Kidney glomerular epithelial cell (primary cell): ENCODE measurements around the gene FFAR3.

Source experiments
- DNase-seq: peaks from one replicate; lab custom pipeline; 2025; lab: John Stamatoyannopoulos, UW

Gene FFAR3, protein sequence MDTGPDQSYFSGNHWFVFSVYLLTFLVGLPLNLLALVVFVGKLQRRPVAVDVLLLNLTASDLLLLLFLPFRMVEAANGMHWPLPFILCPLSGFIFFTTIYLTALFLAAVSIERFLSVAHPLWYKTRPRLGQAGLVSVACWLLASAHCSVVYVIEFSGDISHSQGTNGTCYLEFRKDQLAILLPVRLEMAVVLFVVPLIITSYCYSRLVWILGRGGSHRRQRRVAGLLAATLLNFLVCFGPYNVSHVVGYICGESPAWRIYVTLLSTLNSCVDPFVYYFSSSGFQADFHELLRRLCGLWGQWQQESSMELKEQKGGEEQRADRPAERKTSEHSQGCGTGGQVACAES

DNA sequence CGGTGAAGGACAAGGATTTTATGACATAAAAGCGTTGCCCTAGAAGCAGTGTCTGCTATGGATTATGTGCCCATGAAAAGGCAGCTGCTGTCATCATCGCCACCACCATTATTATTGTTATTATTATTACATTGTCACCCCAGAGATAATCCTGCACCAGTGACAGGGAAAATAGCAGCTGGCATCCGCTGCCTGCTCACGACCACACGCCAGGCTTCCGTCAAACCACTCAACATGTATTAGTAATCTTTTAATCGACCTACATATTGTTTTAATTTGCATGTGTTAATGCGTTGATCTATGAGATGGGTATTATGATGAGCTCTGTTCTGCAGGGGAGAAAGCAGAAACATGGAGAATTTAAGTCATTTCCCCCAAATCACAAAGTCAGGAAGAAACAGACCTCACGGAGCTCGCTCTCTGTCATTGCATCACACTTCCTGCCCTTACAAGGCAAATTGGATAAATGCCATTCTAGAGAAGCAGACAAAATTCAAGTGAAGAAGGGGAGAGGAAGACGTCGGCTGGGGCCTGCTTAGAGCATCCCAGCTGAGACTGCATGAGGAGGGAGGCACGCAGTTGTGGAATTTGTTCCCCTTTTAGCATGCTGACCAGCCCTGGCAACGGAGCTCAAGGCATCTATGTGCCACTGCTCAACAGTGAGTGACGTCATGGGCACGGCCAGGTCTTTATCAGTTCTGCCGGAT lies at the start of gene FFAR3:
Gene FFAR3 (plus strand): TSS at position 594 of the 707 bp plus-strand sequence. CDS start 431 bp downstream, outside the sequence.
- no peak for DNase-seq

DNA sequence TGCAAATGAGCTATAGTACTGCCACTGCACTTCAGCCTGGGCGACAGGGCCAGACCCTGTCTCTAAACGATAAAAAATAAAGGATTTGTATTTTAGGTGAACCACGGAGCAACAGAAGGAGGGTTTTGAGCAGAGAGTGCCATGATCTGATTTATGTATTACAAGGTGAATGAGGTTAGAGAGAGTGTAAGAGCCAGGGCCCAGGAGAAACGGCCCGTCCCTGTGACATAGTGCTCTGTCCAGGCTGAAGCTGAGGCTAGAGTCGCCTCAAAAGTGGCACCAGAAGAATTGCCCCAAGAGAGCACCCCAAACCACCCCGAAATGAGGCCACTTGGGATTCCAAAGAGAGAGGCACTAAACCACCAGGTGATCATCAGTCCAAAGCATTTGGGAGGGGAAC lies 49.4 kb upstream of the FFAR3 start:
- no peak for DNase-seq

DNA sequence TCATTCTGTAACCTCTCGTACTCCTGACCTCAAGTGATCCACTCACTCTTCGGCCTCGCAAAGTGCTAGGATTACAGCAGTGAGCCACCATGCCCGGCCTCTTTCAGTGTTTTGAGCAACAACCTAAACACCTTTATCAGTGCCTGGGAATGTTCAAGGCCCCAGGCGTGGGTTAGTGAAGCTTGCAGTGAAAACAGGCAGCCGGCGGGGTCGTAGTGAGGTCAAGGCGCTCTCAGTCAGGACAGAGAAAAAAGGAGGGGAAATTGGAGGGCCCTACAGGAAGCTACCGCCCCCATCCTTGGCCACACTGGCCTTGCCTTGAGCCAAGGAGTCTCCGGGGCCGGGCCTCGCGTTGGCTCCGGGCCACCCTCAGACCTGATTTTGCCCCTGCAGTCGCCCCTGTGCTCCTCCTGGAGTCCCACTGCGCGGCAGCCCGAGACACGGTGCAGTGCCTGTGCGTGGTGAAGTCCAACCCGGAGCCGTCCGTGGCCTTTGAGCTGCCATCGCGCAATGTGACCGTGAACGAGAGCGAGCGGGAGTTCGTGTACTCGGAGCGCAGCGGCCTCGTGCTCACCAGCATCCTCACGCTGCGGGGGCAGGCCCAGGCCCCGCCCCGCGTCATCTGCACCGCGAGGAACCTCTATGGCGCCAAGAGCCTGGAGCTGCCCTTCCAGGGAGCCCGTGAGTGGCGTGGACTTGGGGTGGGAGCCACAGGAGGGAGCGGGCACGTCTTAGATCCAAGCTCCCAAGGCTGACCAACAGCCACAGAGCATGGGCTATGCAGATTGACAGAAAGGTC lies 48.6 kb upstream of the FFAR3 start:
- peak; percentile 76 for DNase-seq

DNA sequence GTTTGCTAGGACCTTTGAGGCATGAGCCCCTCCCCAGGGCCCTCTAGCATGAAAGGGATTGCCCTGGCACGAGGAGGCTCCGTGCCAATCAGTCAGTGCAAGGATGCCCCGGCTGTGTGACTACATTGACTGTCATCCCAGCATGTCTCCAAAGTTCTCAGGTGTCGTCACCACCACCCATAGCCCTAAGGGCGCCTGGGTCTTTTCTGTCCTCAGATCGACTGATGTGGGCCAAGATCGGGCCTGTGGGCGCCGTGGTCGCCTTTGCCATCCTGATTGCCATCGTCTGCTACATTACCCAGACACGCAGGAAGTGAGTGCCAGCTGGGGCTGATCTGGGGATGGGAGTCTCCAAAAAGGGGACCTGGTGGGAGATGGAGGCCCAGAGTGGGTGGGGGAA lies 47.9 kb upstream of the FFAR3 start:
- no peak for DNase-seq

DNA sequence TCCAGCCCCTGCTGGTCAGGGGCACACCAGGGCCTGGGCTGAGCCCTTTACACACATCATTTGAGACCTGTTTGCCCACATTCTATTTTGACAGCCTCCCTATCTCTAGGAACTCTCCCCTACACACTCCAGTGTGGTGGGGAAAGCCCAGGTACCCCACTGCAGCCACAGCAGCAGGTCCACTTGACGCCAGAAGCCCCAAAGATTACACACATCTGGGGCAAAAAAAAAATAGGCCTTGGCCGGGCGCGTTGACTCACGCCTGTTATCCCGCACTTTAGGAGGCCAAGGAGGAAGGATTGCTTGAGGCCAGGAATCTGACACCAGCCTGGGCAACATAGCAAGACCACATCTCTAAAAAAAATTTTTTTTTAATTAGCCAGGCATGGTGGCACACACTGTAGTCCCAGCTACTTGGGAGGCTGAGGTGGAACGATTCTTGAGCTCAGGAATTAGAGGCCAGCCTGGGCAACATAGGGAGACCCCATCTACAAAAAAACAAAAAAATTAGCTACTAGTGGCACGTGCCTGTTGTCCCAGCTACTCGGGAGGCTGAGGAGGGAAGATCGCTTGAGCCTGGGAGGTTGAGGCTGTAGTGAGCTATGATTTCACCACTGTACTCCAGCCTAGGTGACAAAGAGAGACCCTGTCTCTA lies 47.3 kb upstream of the FFAR3 start:
- no peak for DNase-seq

DNA sequence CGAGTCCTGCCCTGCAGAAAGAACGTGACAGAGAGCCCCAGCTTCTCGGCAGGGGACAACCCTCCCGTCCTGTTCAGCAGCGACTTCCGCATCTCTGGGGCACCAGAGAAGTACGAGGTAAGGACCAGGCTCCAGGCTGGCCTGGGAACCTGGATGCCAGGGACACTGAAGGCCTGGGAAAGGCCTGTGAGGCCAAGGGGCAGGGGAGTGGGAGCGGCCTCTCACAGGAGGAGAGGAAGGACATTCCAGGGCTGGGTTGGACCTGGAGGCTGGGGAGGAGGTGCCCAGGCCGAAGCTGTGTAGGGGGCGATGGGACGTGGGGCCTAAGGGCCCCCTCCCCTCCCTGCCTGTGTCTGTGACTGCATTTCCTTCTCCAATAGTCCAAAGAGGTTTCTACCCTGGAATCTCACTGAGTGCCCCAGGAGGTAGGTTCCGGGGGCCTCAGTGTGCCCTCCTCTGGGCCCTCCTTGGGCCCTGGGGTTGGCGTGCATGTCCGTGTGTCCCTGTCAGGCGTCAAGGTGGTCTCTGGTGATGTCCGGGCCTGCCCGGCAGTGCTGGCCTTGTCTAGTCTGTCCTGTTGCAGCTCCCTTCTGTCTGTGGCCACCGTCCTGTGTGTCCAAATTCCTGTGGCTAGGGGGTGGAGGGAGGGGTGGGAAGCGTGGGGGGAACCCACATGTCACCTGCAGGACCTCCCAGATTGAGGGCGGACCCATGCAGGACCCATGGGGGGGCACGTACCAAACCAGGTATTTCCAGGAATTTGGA lies 46.2 kb upstream of the FFAR3 start:
- DNase-seq: no peak

DNA sequence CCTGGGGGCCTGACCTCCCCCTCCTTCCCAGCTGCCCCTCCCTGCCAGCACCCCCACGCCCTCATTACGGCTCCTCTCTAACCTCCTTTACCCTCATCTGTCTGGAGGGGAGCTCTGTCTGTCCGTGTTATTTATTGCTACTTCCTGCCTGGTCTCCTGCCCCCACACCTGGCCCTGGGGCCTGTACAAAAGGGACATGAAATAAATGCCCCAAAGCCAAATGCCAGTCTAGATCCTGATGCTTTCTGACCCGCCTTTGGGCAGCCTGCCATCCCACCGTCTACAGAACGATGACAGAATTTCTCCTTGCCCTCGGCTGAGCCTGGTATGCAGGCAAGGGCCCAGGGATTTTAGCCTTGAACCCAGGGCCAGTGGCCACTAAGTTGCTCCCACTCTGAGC lies 44.7 kb upstream of the FFAR3 start:
- no peak for DNase-seq

DNA sequence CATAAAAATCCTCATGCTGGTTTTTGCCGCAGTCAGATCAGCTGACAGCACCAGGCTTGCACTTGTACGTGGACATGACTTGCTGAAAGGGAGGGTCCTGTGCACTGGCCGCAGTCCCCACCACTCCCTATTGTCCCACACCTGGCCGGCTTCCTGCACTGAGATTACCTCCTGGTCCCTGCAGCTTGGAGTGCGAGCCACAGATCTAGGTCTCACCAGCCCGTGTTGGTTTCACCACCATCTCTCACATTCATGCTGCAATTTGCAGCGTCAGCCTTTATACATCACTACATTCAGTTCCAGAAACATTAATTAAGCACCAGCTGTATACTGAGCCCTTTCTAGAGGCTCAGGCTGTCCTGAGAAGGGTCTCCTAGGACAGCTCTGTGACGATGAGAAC lies 44.2 kb upstream of the FFAR3 start:
- DNase-seq: no peak

DNA sequence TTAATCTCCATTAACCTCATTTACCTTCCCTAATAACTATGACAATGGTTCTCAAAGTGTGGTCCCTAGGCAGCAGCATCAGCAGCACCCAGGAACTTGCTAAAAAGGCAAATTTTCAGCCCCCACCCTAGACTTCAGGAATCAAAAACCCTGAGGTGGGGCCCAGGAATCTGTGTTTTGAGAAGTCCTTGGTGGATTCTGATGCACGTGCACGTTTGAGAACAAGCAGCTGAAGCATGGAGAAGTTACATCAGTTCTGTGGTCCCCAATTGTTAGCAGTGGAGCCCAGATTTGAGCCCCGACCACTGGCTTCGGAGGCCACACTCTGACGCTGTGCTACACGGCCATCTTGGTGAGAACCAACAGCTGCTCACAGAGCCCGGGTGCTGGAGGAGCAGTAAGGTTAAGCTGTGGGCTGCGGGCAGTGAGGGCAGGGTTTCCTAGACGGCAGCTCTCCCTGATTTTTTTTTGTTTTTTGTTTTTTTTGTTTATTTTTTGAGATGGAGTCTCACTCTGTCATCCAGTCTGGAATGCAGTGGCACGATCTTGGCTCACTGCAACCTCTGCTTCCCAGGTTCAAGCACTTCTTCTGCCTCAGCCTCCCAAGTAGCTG lies 43.3 kb upstream of the FFAR3 start:
- DNase-seq: no peak

DNA sequence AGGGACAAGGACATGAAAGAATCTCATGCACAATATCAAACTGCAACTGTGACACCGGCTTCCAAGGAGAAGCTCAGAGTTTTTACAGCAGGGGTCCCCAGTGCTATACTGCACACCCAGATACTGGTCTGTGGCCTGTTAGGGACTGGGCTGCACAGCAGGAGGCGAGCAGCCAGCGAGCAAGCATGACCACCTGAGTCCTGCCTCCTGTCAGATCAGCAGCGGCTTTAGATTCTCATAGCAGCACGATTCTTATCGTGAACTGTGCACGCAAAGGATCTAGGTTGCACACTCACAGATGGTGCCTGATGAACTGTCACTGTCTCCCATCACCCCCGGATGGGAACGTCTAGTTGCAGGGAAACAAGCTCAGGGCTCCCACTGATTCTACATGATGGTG lies 42.4 kb upstream of the FFAR3 start:
- no peak for DNase-seq

DNA sequence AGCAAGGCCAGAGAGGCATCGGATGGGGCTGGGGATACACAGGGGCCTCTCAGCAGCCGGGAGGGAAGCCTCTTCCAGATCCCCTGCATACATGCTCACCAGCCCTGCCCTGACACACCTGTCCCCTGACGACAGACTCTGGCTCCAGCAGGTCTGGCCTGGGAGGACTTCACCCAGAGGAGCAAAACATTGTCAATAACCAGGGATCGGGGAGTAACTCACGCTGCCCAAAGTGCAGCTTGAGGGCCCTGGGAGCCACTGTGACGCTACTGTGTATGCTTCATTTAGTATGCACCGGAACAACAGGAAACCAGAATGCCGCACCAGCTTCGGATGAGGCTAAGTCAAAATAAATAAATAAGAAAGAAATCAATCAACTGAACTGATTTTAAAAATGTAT lies 41.7 kb upstream of the FFAR3 start:
- DNase-seq: no peak

DNA sequence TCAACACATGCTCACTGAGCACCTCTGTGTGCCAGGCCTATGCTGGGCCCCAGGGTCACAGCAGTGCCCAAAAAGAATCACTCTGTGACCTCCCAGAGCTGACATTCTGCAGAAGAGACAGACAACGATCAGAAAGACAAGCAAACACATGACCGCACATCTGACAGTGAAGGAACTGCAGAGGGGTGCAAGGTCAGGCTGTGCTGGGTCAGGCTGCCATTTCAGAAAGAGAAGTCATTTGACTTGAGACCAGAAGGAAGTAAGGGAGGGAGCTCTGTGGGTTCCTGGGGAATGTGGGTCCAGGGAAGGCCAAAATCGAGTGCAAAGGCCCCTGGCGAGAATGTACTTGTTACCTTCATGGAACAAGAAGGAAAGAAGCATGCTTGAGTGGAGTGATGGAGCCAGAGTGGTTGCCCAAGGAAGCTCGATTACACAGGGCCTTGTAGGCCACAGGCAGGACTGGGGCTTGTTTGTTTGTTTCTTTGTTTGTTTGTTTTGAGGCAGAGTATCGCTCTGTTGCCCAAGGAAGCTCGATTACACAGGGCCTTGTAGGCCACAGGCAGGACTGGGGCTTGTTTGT lies 40.7 kb upstream of the FFAR3 start:
- DNase-seq: no peak

DNA sequence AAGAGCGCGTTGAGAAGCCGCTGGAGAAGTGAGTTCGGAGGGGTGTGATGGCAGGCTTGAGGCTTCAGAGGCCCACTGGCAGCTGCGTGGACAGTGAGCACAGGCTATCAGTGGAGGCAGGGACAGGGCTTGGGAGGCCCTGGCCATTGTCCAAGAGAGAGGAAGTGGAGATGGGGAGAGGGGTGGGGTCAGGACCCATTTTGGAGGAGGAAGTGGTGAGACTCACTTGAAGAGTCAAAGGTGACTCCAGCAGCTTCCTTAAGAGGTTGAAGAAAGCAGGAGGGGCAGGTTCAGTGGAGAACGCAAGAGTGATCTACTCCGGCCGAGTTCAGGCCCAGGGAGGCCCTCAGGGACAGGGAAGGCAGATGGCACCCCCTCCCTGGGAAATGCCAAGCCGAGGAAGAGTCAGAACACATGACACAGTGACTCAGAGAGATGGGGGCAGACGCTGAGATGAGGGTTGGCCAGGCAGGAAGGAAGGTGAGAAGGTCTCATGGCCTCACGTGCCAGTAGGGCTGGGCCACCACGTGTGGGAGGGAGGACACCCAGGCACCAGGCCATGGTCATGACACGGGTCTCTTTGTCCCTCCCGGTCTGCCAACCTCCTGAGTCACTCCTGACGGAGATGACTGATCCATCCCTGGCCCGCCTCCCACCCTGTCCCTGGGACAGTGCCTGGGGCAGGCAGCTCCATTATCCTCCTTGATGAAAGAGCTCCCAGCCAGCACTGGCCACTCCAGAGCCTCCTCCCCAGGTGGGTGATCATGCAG lies 39.4 kb upstream of the FFAR3 start:
- peak; percentile 72 for DNase-seq

DNA sequence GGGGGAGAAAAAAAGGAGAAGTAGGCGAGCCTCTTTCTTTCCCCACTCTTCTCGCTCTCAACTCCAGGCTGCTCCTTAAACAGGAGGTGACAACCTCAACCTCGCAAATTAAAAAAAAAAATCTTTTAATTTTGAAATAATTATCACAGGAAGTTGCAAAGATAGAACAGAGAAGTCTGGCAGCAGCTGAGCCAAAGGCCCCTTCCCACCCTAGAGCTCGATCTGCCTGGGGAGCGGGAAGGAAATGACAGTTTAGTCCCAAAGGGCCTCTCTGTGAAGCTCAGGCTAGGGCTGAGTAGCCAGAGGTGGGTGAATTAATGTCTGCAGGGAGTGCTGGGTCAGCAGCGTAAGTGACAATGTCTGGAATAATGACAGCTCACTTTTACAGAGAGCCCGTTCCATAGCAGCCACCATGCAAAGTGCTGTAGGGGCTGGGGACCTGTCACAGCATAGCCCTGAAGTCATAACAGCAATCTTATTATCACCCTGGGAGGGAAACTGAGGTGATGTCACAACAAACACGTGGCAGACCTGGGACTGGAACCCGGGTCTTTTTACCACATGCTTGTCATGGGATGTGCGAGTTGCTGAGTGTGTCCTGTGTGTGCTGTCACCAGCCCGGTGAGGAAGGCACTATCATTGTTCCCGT lies 38.1 kb upstream of the FFAR3 start:
- DNase-seq: no peak

DNA sequence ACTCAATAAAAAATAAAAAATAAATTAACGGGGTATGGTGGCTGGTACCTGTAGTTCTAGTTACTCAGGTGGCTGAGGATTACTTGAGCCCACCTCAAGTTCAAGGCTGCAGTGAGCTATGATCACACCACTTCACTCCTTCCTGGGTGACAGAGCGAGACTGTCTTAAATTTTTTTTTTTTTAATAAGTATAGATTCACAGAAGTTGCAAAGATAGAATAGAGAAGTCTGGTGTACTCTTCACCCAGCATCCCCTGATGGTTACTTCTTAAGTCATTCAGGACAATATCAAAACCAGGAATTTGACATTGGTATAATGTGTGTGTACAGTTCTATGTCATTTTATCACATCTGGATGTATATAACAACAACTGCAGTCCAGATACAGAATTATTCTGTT lies 37.0 kb upstream of the FFAR3 start:
- no peak for DNase-seq

DNA sequence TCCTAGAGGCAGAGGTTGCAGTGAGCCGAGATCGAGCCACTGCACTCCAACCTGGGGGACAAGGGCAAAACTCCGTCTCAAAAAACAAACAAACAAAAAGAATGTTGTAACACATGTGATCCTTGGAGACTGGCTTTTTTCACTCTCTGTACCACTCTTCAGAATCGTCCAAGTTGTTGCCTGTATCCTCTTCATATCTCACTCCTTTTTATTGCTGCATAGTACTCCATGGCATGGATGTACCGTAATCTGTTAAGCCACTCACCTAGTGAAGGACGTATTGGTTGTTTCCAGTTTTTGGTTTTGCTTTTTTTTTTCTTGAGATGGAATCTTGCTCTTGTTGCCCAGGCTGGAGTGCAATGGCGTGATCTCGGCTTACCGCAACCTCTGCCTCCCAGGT lies 36.2 kb upstream of the FFAR3 start:
- DNase-seq: no peak

DNA sequence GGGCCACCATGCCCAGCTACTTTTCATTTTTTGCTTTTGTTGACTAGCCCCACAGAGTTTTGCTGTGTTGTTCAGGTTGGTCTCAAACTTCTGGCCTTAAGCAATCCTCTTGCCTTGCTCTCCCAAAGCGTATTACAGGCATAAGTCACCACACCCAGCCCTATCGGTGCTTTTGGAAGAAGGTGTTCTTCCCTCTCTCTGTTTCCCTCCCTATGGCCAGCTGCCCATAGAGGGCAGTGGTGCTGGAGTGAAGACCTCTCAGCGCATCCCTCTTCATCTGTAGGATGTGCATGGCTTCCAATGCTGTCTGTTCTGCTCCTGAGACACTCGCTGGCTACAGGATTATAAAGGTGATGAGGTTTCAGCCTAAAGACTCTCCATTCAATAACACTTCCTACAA lies 30.6 kb upstream of the FFAR3 start:
- no peak for DNase-seq

DNA sequence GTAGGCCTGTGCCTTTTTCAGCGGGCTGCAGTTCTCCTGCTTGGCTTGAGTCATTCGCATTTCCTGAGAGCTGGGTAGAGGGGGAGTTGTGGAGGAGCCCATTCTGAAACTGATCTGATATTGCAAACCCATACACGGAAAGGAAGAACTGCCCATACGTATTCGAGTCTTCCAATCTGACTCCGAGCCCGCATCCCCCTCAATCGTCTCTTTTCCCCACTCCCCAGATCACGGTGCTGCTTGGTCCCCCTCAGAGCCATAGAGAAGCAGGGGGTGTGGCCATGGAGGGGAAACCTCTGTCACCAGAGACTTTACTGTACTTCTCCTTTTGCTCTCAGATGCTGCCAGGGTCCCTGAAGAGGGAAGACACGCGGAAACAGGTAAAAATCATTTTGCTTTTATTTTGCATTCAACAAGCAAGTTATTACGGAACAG lies 29.4 kb upstream of the FFAR3 start, which contains the start of gene CD22:
Gene CD22 (plus strand): TSS at position 337 of the 435 bp plus-strand sequence. CDS start 2,854 bp downstream, outside the sequence.
- no peak for DNase-seq

DNA sequence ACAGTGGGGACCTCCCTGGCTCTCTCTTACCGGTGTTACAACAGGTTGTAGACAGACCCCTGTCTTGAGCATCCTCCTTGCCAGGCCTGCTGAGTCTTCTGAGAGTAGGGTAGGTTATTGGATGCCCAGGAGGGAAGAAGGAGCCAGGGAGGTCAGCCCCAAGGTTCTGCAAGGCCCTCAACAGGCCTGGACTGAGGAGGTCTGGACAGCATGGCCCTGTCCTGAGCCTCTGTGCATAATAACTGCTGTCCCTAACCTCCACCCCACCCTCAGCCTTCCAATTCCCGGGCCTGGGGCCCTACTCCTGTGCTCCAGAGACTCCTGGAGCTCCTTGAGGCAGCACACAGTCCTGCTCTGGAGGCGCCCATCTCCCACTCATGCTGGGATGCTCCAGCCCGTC lies 28.9 kb upstream of the FFAR3 start:
- DNase-seq: no peak
